HepG2 (cell line): ENCODE results near the gene PRSS8. TPM values are rescaled to one million over a fixed set of nuclear protein-coding genes. Genes with fewer than 3 reads are reported as not detected.

Experiments
- AKNA ChIP-seq: sonication (generic); formaldehyde crosslinking; IDR thresholded peaks from 2 replicates; pipeline ENCODE4 v1.4.0; 2020; ENCODE audit warnings: missing genetic modification reagents, borderline replicate concordance
- BRF2 ChIP-seq: sonication (generic); formaldehyde crosslinking; IDR thresholded peaks from 2 replicates; pipeline ENCODE4 v1.8.1; 2022; ENCODE audit warnings: mild to moderate bottlenecking, missing genetic modification reagents
- CENPT ChIP-seq: sonication (generic); formaldehyde crosslinking; IDR thresholded peaks from 2 replicates; pipeline ENCODE4 v1.8.0; 2022; ENCODE audit warnings: low read depth, mild to moderate bottlenecking, moderate library complexity, missing genetic modification reagents
- GPBP1L1 ChIP-seq: sonication (generic); formaldehyde crosslinking; IDR thresholded peaks from 2 replicates; pipeline ENCODE4 v1.5.0; 2020; ENCODE audit warnings: mild to moderate bottlenecking, missing genetic modification reagents
- GTF3A ChIP-seq: sonication (generic); formaldehyde crosslinking; conservative IDR thresholded peaks from 2 replicates; pipeline ENCODE4 v1.4.0; 2020; ENCODE audit warnings: mild to moderate bottlenecking, missing genetic modification reagents
- KDM5B ChIP-seq: sonication (generic); formaldehyde crosslinking; IDR thresholded peaks from 2 replicates; pipeline ENCODE4 v1.4.0; 2020; ENCODE audit warnings: missing genetic modification reagents, mild to moderate bottlenecking, borderline replicate concordance
- MEF2D ChIP-seq: sonication (generic); formaldehyde crosslinking; IDR thresholded peaks from 2 replicates; pipeline ENCODE4 v1.5.1; 2020; ENCODE audit warnings: mild to moderate bottlenecking, missing genetic modification reagents
- TP53 ChIP-seq: sonication (generic); formaldehyde crosslinking; conservative IDR thresholded peaks from 2 replicates; pipeline ENCODE4 v1.4.0; 2020; ENCODE audit warnings: missing genetic modification reagents
- ZBTB26 ChIP-seq: IDR thresholded peaks from 2 replicates; pipeline ENCODE4 v1.6.1; 2016; ENCODE audit warnings: missing compliant biosample characterization, missing genetic modification reagents, borderline replicate concordance
- ZFX ChIP-seq: sonication (generic); formaldehyde crosslinking; IDR thresholded peaks from 2 replicates; pipeline ENCODE4 v1.4.0; 2020; ENCODE audit warnings: mild to moderate bottlenecking, low read depth, missing genetic modification reagents, moderate library complexity
- ZNF101 ChIP-seq: sonication (generic); formaldehyde crosslinking; IDR thresholded peaks from 2 replicates; pipeline ENCODE4 v1.4.0; 2020; ENCODE audit warnings: mild to moderate bottlenecking, low read depth, missing genetic modification reagents, borderline replicate concordance
- ZNF20 ChIP-seq: sonication (generic); formaldehyde crosslinking; IDR thresholded peaks from 2 replicates; pipeline ENCODE4 v1.4.0; 2020; ENCODE audit warnings: mild to moderate bottlenecking, moderate library complexity, missing genetic modification reagents
- ZNF329 ChIP-seq: sonication (generic); formaldehyde crosslinking; IDR thresholded peaks from 2 replicates; pipeline ENCODE4 v1.9.0; 2021; ENCODE audit warnings: low read depth, mild to moderate bottlenecking, missing genetic modification reagents
- ZNF619 ChIP-seq: sonication (generic); formaldehyde crosslinking; IDR thresholded peaks from 2 replicates; pipeline ENCODE4 v1.4.0; 2020; ENCODE audit warnings: mild to moderate bottlenecking, missing genetic modification reagents
- ZSCAN29 ChIP-seq: sonication (generic); formaldehyde crosslinking; conservative IDR thresholded peaks from 2 replicates; pipeline ENCODE4 v1.4.0; 2020; ENCODE audit warnings: mild to moderate bottlenecking, missing genetic modification reagents
- polyA plus RNA-seq, 8 experiments: library from polyadenylated mRNA; depleted of rRNA in 3 of 8; stranded (reverse) in 7 of 8; unstranded in 1 of 8; fragments of >200 nt; fragmentation: Illumina TruSeq in 4 of 8; extraction: Trizol in 4 of 8; gene quantifications; 2 replicates each; pipeline versions ENCODE4 v1.2.1 to v1.2.3, GENCODE V29; 2011 to 2016; ENCODE audit warnings: low read depth in 4 of 8, missing spikeins in 1 of 8, mixed read lengths in 1 of 8; ENCODE audit not compliant: insufficient read depth in 1 of 8
- total RNA-seq, 5 experiments: library from RNA; depleted of rRNA; stranded (reverse); fragments of >200 nt; fragmentation: Illumina TruSeq; extraction: Trizol; gene quantifications; 2 replicates each; pipeline ENCODE4 v1.2.3, GENCODE V29; 2016; ENCODE audit warnings: low read depth in 1 of 5
- TF ChIP-seq, protein P1 (sequence below): sonication (generic); formaldehyde crosslinking; IDR thresholded peaks from 2 replicates; pipeline ENCODE4 v1.4.0; 2020; ENCODE audit warnings: missing genetic modification reagents, mild to moderate bottlenecking, borderline replicate concordance

The PRSS8 gene
- total and polyA plus RNA-seq, 2 of the 13 experiments (the other 11 are each of a cell fraction or from before 2014, with no cell fraction given) = 2.6 to 7.2 TPM

DNA sequence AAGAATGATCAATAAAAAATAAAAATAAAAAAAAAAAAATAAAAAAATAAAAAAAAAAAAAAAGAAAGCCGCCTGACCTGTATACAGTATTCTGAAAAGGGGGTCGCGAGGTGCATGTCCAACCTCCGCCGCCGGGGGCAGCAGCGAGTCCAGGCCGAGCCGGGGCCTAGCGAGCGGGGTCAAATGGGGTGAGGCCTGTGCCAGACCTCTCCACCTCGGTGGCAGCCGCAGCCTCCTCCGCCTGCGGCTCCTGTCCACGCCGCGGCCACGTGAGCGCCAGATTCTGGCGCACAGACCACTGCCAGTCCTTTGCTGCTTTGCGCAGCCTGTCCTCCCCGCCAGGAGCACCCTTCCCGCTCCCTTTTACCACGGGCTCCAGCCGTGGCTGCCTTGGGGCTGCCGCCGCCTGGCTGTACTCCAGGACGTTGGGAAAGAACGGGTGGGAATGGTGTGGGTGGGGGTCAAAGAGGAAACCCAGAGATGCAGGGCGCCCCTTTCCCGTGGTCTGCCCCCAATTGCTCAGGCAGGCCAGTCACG is 29.8 kb downstream of the PRSS8 start (continued):
- TF ChIP-seq AKNA (CRISPR knock-in tag) (peak; percentile 69; the same call in 1 of the 2 replicates), ZBTB26 (CRISPR knock-in tag) (peak; percentile 93), KDM5B (CRISPR knock-in tag) (peak; percentile 98), TP53 (peak; percentile 77; the same call in 1 of the 2 replicates), ZNF20 (CRISPR knock-in tag) (no peak), CENPT (CRISPR knock-in tag) (peak; percentile 91), ZNF619 (CRISPR knock-in tag) (peak; percentile 95), GPBP1L1 (no peak), ZNF329 (CRISPR knock-in tag) (peak; percentile 93), ZFX (peak; percentile 96), MEF2D (CRISPR knock-in tag) (peak; percentile 94), BRF2 (0 out of 2 replicates have a peak, but pooled peaks have one; percentile 44), GTF3A (CRISPR knock-in tag) (0 out of 2 replicates have a peak, but pooled peaks have one; percentile 36), ZSCAN29 (peak; percentile 70; the same call in 1 of the 2 replicates), ZNF101 (CRISPR knock-in tag) (peak; percentile 50; the same call in 1 of the 2 replicates)
- TF ChIP-seq, protein P1, sequence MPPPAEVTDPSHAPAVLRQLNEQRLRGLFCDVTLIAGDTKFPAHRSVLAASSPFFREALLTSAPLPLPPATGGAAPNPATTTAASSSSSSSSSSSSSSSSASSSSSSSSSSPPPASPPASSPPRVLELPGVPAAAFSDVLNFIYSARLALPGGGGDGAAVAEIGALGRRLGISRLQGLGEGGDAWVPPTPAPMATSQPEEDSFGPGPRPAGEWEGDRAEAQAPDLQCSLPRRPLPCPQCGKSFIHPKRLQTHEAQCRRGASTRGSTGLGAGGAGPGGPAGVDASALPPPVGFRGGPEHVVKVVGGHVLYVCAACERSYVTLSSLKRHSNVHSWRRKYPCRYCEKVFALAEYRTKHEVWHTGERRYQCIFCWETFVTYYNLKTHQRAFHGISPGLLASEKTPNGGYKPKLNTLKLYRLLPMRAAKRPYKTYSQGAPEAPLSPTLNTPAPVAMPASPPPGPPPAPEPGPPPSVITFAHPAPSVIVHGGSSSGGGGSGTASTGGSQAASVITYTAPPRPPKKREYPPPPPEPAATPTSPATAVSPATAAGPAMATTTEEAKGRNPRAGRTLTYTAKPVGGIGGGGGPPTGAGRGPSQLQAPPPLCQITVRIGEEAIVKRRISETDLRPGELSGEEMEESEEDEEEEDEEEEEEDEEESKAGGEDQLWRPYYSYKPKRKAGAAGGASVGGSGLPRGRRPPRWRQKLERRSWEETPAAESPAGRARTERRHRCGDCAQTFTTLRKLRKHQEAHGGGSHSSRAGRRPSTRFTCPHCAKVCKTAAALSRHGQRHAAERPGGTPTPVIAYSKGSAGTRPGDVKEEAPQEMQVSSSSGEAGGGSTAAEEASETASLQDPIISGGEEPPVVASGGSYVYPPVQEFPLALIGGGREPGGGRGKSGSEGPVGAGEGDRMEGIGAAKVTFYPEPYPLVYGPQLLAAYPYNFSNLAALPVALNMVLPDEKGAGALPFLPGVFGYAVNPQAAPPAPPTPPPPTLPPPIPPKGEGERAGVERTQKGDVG = 0 out of 2 replicates have a peak, but pooled peaks have one; percentile 33
